Mesothelial cell of epicardium (in vitro differentiated cells): Measurements from ENCODE around the gene LPAR2. TPM values are rescaled to one million over a fixed set of nuclear protein-coding genes. Genes with fewer than 3 reads are reported as not detected.

Source experiments
- DNase-seq, 2 experiments: peaks; one replicate each; pipeline ENCODE4 v3.0.0; 2021; ENCODE audit warnings: low spot score in 2 of 2; ENCODE audit not compliant: unreplicated experiment in 2 of 2
- H3K27ac Mint-ChIP-seq: 2 replicates; pipeline ENCODE4 v1.8.0; 2021; ENCODE audit warnings: mixed read lengths
- H3K27me3 Mint-ChIP-seq: 2 replicates; pipeline ENCODE4 v1.8.0; 2021; ENCODE audit warnings: low read depth, mixed read lengths
- H3K36me3 Mint-ChIP-seq: 2 replicates; pipeline ENCODE4 v1.8.0; 2021; ENCODE audit warnings: mixed read lengths
- H3K4me1 Mint-ChIP-seq: 2 replicates; pipeline ENCODE4 v1.8.0; 2021; ENCODE audit warnings: mixed read lengths
- H3K4me3 Mint-ChIP-seq: 2 replicates; pipeline ENCODE4 v1.8.0; 2021; ENCODE audit warnings: mild to moderate bottlenecking, moderate library complexity, mixed read lengths
- H3K9me3 Mint-ChIP-seq: 2 replicates; pipeline ENCODE4 v1.8.0; 2021; ENCODE audit warnings: mixed read lengths
- total RNA-seq: library from RNA; stranded (reverse); gene quantifications from 3 replicates; pipeline ENCODE4 v1.2.1, GENCODE V29; 2021
- TF ChIP-seq, protein P1 (sequence below): fragments of 200-600 bp; sonication (generic); IDR thresholded peaks from one replicate; pipeline ENCODE4 v1.5.0; 2021; ENCODE audit warnings: antibody characterized with exemption; ENCODE audit not compliant: unreplicated experiment

LPAR2 gene
- total RNA-seq, 1 donor from 2014 or later = 87.1 TPM

GRCh38 chr19:19651076-19651475, 23.1 kb upstream of the LPAR2 start:
- Mint-ChIP-seq H3K9me3 (no peaks in the 10 kb centered on the region), H3K36me3 (peaks cover 37% of the 10 kb centered on the region), H3K4me3 (no peak overlapping the region), H3K27ac (no peak overlapping the region), H3K4me1 (no peaks in the 10 kb centered on the region), H3K27me3 (no peaks in the 10 kb centered on the region)
- TF ChIP-seq, protein P1, sequence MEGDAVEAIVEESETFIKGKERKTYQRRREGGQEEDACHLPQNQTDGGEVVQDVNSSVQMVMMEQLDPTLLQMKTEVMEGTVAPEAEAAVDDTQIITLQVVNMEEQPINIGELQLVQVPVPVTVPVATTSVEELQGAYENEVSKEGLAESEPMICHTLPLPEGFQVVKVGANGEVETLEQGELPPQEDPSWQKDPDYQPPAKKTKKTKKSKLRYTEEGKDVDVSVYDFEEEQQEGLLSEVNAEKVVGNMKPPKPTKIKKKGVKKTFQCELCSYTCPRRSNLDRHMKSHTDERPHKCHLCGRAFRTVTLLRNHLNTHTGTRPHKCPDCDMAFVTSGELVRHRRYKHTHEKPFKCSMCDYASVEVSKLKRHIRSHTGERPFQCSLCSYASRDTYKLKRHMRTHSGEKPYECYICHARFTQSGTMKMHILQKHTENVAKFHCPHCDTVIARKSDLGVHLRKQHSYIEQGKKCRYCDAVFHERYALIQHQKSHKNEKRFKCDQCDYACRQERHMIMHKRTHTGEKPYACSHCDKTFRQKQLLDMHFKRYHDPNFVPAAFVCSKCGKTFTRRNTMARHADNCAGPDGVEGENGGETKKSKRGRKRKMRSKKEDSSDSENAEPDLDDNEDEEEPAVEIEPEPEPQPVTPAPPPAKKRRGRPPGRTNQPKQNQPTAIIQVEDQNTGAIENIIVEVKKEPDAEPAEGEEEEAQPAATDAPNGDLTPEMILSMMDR = no peak
- DNase-seq = no peak

GRCh38 chr19:19650331-19650730, 22.3 kb upstream of the LPAR2 start:
- H3K36me3 Mint-ChIP-seq = peaks cover 36% of the 10 kb centered on the region
- H3K4me1 Mint-ChIP-seq = no peaks in the 10 kb centered on the region
- no peak for DNase-seq
- no peak overlapping the region for H3K27ac Mint-ChIP-seq
- H3K27me3 Mint-ChIP-seq = no peaks in the 10 kb centered on the region
- H3K4me3 Mint-ChIP-seq = no peak overlapping the region
- no peaks in the 10 kb centered on the region for H3K9me3 Mint-ChIP-seq
- TF ChIP-seq, protein P1 = no peak

- TF ChIP-seq, protein P1 = no peak
- Mint-ChIP-seq H3K27me3 (no peaks in the 10 kb centered on the region), H3K4me3 (no peak overlapping the region), H3K27ac (no peak overlapping the region), H3K9me3 (no peaks in the 10 kb centered on the region), H3K36me3 (peaks cover 32% of the 10 kb centered on the region), H3K4me1 (no peaks in the 10 kb centered on the region)
- DNase-seq = no peak
Observed at GRCh38 chr19:19649580-19649995, 21.6 kb upstream of the LPAR2 start.

DNA sequence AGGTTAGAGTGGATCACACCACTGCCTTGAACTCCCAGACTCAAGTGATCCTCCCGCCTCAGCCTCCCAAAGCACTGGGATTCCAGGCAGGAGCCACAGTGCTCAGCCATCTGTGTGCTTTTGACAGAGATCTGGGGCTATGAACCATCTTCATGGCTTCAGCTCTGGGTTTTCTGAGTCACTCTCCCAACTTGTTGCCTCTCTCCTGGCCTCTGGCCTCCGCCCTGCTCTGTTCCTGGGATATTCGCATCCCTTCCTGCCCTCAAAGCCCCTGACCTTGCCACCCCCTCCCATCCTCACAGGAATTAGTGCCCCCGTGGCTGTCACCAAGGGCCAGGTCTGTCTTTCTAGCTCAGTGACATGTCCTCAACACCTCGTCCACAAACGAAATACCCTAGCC, 21.1 kb upstream of the LPAR2 start:
- no peak overlapping the region for H3K27ac Mint-ChIP-seq
- no peaks in the 10 kb centered on the region for H3K9me3 Mint-ChIP-seq
- DNase-seq = no peak
- no peaks in the 10 kb centered on the region for H3K27me3 Mint-ChIP-seq
- H3K4me1 Mint-ChIP-seq = no peaks in the 10 kb centered on the region
- peaks cover 30% of the 10 kb centered on the region for H3K36me3 Mint-ChIP-seq
- TF ChIP-seq, protein P1 = no peak
- no peak overlapping the region for H3K4me3 Mint-ChIP-seq

DNA sequence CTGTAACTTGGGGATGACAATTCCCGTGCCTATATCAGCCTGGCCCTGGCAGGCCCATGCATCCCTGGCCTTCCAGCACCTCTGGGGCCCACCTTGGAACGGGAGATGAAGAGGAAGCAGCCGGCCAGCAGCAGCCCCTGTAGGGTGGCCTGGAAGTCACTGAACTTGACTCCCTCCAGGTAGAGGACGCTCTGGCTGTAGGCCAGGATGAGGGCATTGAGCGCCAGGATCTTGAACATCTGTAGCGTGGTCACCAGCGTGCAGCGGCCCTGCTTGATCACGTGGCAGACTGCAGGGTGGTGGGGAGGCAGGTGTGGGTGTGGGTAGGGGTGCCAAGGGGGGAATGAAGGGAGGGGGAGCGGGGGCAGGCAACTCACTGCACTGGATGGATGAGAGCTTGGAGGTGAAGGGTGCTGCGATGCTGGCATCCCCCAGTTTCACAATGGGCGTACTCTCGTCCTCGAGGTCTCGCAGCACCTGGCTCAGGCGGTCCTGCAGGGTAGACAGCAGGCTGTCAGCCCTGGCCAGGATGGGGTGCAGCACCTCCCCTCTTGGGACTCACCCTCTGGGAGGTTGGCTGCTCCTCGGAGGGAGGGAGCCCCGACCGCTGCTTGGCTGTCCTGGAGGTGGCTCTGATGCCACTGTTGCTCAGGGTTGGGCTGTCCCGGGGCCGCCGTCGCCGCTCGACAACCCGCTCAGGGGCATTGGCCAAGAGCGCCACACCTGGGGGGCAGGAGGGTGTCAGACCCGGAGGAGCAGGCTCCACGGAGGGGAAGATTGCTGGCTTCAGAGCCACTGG, 19.2 kb upstream of the LPAR2 start:
- H3K4me1 Mint-ChIP-seq = peaks cover 10% of the 10 kb centered on the region

More for the DNA sequence above, 19.2 kb upstream of the LPAR2 start:
- Mint-ChIP-seq H3K4me3 (no peak overlapping the region), H3K9me3 (no peaks in the 10 kb centered on the region), H3K27me3 (no peaks in the 10 kb centered on the region), H3K36me3 (peaks cover 17% of the 10 kb centered on the region), H3K27ac (no peak overlapping the region)
- TF ChIP-seq, protein P1 = no peak
- DNase-seq = no peak
